Fibroblast of lung (primary cell): Measurements from ENCODE around the gene SRRM5.

ENCODE experiments used
- CTCF ChIP-seq, 2 donors: IDR thresholded peaks in 1 of 2; conservative IDR thresholded peaks in 1 of 2; 1 replicate in 1 of 2; 2 replicates in 1 of 2; pipeline ENCODE4 v1.5.1; 2011 to 2012; ENCODE audit warnings: low read length in 2 of 2, control low read depth in 1 of 2, inconsistent platforms in 1 of 2, low read depth in 1 of 2, mild to moderate bottlenecking in 1 of 2
- EZH2 ChIP-seq: IDR thresholded peaks from 2 replicates; pipeline ENCODE4 v1.5.1; 2012; ENCODE audit warnings: low read length, control low read depth, mild to moderate bottlenecking; ENCODE audit errors: missing control alignments

GRCh38 chr19:43622070-43622469 is 10.2 kb downstream of the SRRM5 start:
- TF ChIP-seq CTCF (conservative IDR thresholded peaks at IDR 0.05 in 1 of 2, IDR thresholded peaks at IDR 0.05 in 1 of 2; ENCODE audit: low read depth in 1 of 2, low read length in 2 of 2) (no peak), EZH2 (no peak)
